Astrocyte of the spinal cord (primary cell): ENCODE measurements around the gene PRELP.
"Not testable (repeated sequence)": the region's sequence is repeated elsewhere in the genome, so short reads cannot be mapped to it uniquely, and the experiment has no call there.

Experiments
- DNase-seq: peaks from one replicate; pipeline ENCODE4 v3.0.0; 2011; ENCODE audit warnings: low read depth, low spot score
- H3K4me3 ChIP-seq: 2 replicates; pipeline ENCODE4 v1.5.1; 2011; ENCODE audit warnings: low read depth, mild to moderate bottlenecking, low read length, moderate library complexity
- in situ Hi-C: cut with HindIII; loops from 2 replicates; pipeline ENCODE4 v1.10.0; 2017; ENCODE audit warnings: low sequenced_read_pairs
- TF ChIP-seq, protein P1 (sequence below): IDR thresholded peaks from 2 replicates; pipeline ENCODE4 v1.5.1; 2012; ENCODE audit warnings: low read depth, mild to moderate bottlenecking, low read length, inconsistent platforms

Gene PRELP

GRCh38 chr1:203444171-203444576 lies 31.4 kb upstream of the PRELP start:
- in situ Hi-C loops: no loop called here
- TF ChIP-seq, protein P1, sequence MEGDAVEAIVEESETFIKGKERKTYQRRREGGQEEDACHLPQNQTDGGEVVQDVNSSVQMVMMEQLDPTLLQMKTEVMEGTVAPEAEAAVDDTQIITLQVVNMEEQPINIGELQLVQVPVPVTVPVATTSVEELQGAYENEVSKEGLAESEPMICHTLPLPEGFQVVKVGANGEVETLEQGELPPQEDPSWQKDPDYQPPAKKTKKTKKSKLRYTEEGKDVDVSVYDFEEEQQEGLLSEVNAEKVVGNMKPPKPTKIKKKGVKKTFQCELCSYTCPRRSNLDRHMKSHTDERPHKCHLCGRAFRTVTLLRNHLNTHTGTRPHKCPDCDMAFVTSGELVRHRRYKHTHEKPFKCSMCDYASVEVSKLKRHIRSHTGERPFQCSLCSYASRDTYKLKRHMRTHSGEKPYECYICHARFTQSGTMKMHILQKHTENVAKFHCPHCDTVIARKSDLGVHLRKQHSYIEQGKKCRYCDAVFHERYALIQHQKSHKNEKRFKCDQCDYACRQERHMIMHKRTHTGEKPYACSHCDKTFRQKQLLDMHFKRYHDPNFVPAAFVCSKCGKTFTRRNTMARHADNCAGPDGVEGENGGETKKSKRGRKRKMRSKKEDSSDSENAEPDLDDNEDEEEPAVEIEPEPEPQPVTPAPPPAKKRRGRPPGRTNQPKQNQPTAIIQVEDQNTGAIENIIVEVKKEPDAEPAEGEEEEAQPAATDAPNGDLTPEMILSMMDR: no peak

GRCh38 chr1:203447151-203447550 lies 28.5 kb upstream of the PRELP start:
- TF ChIP-seq, protein P1: no peak
- in situ Hi-C loops: no loop called here
- no peak overlapping the region for H3K4me3 ChIP-seq
- no peak for DNase-seq

More at GRCh38 chr1:203444171-203444576, 31.4 kb upstream of the PRELP start:
- no peak for DNase-seq
- H3K4me3 ChIP-seq: no peak overlapping the region

DNA sequence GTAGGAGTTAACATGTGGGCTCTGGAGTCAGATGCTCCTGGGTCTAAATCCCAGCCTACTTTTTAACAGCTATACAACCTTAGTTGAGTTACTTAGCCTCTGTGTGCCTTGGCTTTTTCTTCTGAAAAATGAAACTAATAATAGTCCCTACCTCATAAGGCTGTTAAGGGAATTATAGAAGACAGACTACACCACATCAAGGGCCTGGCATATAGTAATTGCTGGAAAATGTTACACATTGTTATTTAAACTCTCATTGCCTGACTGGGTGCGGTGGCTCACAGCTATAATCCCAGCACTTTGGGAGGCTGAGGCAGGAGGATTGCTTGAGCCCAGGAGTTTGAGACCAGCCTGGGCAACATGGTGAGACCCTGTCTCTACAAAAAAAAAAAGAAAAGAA lies 28.0 kb upstream of the PRELP start:
- H3K4me3 ChIP-seq, in situ Hi-C loops, DNase-seq: not testable (repeated sequence)

GRCh38 chr1:203448521-203449061 lies 27.0 kb upstream of the PRELP start:
- DNase-seq: no peak
- H3K4me3 ChIP-seq: no peak overlapping the region
- TF ChIP-seq, protein P1: no peak
- in situ Hi-C loops: no loop called here

DNA sequence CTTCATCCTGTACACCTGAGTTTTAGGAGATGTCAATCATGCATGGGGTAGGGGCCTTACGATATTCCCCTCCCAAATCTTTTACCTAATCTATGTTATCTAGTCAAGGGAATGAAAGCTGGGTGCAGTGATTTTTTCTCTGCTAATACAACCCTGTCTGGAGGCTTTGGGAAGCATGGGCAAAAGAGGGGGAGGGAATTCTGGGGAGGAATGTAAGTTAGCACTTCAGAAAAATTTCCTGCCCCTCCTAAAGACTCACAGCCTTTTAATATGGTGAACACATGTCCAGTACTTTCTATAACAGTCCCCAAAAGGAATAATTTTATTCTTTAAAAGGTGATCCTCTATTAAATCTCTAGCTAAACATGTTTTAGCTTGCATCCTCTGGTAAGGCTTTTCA lies 25.6 kb upstream of the PRELP start:
- no peak for DNase-seq
- H3K4me3 ChIP-seq: no peak overlapping the region
- TF ChIP-seq, protein P1: no peak
- in situ Hi-C loops: no loop called here

- in situ Hi-C loops: no loop called here
- TF ChIP-seq, protein P1: no peak
- no peak for DNase-seq
- no peak overlapping the region for H3K4me3 ChIP-seq
Observed at GRCh38 chr1:203450479-203451149, 25.0 kb upstream of the PRELP start.
